Rectal smooth muscle tissue (tissue), 1 donor: ENCODE measurements around the gene ABCC9.
"Not testable (repeated sequence)": the region's sequence is repeated elsewhere in the genome, so short reads cannot be mapped to it uniquely, and the experiment has no call there.

ENCODE experiments used
- H3K27ac ChIP-seq: one replicate; pipeline ENCODE4 v1.7.0; 2013; ENCODE audit warnings: low read depth, low read length, inconsistent platforms
- H3K27me3 ChIP-seq: one replicate; pipeline ENCODE4 v1.7.0; 2013; ENCODE audit warnings: low read length; ENCODE audit not compliant: control insufficient read depth, insufficient read depth
- H3K36me3 ChIP-seq: one replicate; pipeline ENCODE4 v1.7.0; 2013; ENCODE audit warnings: low read length; ENCODE audit not compliant: control insufficient read depth, insufficient read depth
- H3K4me1 ChIP-seq: one replicate; pipeline ENCODE4 v1.7.0; 2013; ENCODE audit warnings: low read length; ENCODE audit not compliant: control insufficient read depth, insufficient read depth
- H3K4me3 ChIP-seq: one replicate; pipeline ENCODE4 v1.7.0; 2013; ENCODE audit warnings: low read length
- H3K9ac ChIP-seq: one replicate; pipeline ENCODE4 v1.7.0; 2013; ENCODE audit warnings: low read length

Gene ABCC9

GRCh38 chr12:21962236-21962635 is 21.0 kb upstream of the ABCC9 start:
- Histone ChIP-seq H3K9ac (no peak overlapping the region), H3K4me1 (no peaks in the 10 kb centered on the region), H3K36me3 (no peaks in the 10 kb centered on the region), H3K27ac (no peak overlapping the region), H3K27me3 (no peaks in the 10 kb centered on the region), H3K4me3 (no peak overlapping the region)

DNA sequence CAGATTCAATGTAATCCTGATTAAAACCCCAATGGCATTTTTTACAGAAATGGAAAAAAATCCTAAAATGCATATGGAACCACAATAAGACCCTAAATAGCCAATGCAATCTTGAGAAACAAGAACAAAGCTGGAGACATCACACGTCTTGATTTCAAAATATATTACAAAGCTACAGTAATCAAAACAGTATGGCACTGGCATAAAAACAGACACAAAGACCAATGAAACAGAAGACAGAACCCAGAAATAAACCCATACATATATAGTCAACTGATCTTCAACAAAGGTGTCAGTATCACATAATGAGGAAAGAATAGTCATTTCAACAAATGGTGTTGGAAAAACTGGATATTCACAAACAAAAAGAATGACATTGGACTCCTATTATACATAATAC is 9.4 kb upstream of the ABCC9 start:
- Histone ChIP-seq H3K4me1 (no peaks in the 10 kb centered on the region), H3K9ac (no peak overlapping the region), H3K27ac (no peak overlapping the region), H3K4me3 (no peak overlapping the region), H3K36me3 (no peaks in the 10 kb centered on the region), H3K27me3 (no peaks in the 10 kb centered on the region)

- Histone ChIP-seq H3K36me3 (no peaks in the 10 kb centered on the region), H3K27ac (no peak overlapping the region), H3K9ac (no peak overlapping the region), H3K4me3 (no peak overlapping the region), H3K4me1 (no peaks in the 10 kb centered on the region), H3K27me3 (no peaks in the 10 kb centered on the region)
Measured at GRCh38 chr12:21949036-21949435, 7.8 kb upstream of the ABCC9 start.

DNA sequence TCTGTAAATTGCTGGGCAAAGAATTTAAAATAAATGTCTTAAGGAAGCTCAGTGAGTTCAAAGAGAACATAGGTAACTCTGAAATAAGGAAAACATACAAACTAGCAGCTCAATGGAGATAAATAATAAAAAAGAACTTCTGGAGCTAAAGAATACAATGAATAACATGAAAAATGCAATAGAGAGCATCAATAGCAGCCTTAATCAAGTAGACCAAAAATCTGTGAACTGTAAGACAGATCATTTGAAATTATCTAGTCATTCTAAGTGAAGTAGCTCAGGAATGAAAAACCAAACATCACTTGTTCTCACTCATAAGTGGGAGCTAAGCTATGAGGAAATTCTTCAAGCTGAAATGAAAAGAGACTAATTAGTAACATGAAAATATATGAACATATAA is 5.8 kb upstream of the ABCC9 start:
- H3K4me1 ChIP-seq = no peaks in the 10 kb centered on the region

DNA sequence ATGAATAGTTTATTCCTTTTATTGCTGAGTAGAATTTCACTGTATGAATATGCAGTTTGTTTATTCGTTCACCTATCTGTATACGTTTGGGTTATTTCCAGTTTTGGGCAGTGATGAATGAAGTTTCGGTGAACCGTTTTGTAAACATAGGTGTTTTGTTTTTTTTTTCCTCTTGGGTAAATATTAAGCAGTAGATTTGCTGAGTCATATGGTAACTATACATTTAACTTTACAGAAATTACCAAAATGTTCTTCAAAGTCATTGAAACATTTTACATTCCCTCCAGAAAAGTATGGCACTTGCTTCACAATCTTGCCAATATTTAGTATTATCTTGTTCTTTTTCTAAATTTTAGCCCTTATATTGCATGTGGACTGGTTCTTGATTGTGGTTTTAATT is 3.8 kb upstream of the ABCC9 start:
- Histone ChIP-seq H3K27ac (no peak overlapping the region), H3K36me3 (no peaks in the 10 kb centered on the region), H3K9ac (no peak overlapping the region), H3K4me1 (no peaks in the 10 kb centered on the region), H3K4me3 (no peak overlapping the region), H3K27me3 (no peaks in the 10 kb centered on the region)

More for the DNA sequence above, 5.8 kb upstream of the ABCC9 start:
- Histone ChIP-seq H3K27ac (no peak overlapping the region), H3K9ac (no peak overlapping the region), H3K4me3 (no peak overlapping the region), H3K36me3 (no peaks in the 10 kb centered on the region), H3K27me3 (no peaks in the 10 kb centered on the region)

DNA sequence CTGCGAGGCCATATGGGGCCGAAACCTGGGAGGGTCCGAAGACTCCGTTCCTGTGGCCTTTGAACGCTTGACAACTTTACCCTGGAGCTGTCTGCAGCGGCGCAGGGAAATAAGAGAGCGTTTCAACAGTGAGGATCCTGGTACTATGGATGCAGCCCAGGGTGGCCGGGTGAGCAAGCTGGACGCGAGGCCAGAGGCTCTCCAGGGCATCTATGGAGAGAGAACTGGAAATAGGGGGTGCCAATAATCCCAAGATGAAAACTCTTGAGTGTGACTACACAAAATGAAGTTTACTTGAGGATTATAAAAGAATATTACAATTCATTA is 1.1 kb upstream of the ABCC9 start:
- no peaks in the 10 kb centered on the region for H3K36me3 ChIP-seq
- H3K27ac ChIP-seq = peak overlapping the region; percentile 71
- no peaks in the 10 kb centered on the region for H3K27me3 ChIP-seq
- H3K4me1 ChIP-seq = no peaks in the 10 kb centered on the region
- peak overlapping the region; percentile 69 for H3K4me3 ChIP-seq
- no peak overlapping the region for H3K9ac ChIP-seq

- Histone ChIP-seq H3K27ac (peak overlapping the region; percentile 71), H3K4me3 (peak overlapping the region; percentile 69), H3K36me3 (no peaks in the 10 kb centered on the region), H3K27me3 (no peaks in the 10 kb centered on the region), H3K9ac (no peak overlapping the region), H3K4me1 (no peaks in the 10 kb centered on the region)
Measured at GRCh38 chr12:21941506-21942376, 515 bp upstream of the ABCC9 start.

DNA sequence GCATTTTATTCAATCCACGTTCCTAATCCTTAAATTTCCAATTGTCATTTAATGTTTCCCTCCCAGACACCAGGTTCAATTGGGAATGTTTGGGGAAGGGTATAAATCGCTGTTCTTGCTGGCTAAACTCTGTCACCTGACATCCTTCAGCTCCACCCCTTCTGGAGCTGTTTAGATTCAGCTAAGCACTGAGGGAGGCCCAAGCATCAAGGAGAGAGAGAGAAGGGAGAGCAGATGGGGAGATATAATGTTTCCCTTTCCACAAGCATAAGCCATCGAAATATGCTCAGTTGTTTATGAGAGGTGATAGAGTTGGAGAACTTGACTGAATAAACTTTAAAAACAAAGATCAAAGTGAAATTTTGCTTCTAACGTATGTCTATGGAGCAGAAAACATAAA is 1.8 kb downstream of the ABCC9 start:
- H3K36me3 ChIP-seq = no peaks in the 10 kb centered on the region
- peak overlapping the region; percentile 41 for H3K4me3 ChIP-seq
- no peaks in the 10 kb centered on the region for H3K4me1 ChIP-seq
- H3K27me3 ChIP-seq = no peaks in the 10 kb centered on the region
- H3K9ac ChIP-seq = no peak overlapping the region
- H3K27ac ChIP-seq = peak overlapping the region; percentile 52

DNA sequence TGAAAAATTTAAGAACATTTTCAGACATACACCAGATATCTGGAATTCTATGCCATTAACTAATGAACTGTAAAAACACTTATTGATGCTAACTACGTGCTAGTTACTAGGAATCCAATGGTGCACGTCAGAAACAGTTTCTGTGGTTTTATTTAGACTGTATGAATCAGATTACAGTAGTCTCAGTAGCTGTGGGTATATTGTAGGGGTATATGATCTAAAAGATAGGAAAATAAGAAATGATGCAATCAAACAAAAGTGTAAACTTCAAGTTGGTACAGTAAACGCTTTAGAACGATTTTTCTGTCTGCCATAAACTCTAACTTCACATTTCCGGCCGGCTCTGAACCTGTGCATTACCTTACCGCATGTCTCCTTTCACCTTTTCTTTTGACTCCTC is 2.3 kb downstream of the ABCC9 start:
- H3K9ac ChIP-seq = no peak overlapping the region
- H3K36me3 ChIP-seq = no peaks in the 10 kb centered on the region
- no peaks in the 10 kb centered on the region for H3K4me1 ChIP-seq
- H3K27ac ChIP-seq = peak overlapping the region; percentile 52
- H3K4me3 ChIP-seq = peak overlapping the region; percentile 41
- no peaks in the 10 kb centered on the region for H3K27me3 ChIP-seq

GRCh38 chr12:21934173-21934572 is 7.1 kb downstream of the ABCC9 start:
- Histone ChIP-seq H3K36me3 (no peaks in the 10 kb centered on the region), H3K27ac (no peak overlapping the region), H3K9ac (no peak overlapping the region), H3K4me3 (no peak overlapping the region), H3K4me1 (no peaks in the 10 kb centered on the region), H3K27me3 (no peaks in the 10 kb centered on the region)

GRCh38 chr12:21933656-21934055 is 7.6 kb downstream of the ABCC9 start:
- Histone ChIP-seq H3K27me3 (no peaks in the 10 kb centered on the region), H3K4me3 (no peak overlapping the region), H3K9ac (no peak overlapping the region), H3K27ac (no peak overlapping the region), H3K4me1 (no peaks in the 10 kb centered on the region), H3K36me3 (no peaks in the 10 kb centered on the region)

- H3K9ac ChIP-seq, H3K4me3 ChIP-seq, H3K36me3 ChIP-seq, H3K27ac ChIP-seq, H3K27me3 ChIP-seq, H3K4me1 ChIP-seq: not testable (repeated sequence)
Measured at GRCh38 chr12:21929972-21930371, 11.3 kb downstream of the ABCC9 start.

- Histone ChIP-seq H3K9ac (no peak overlapping the region), H3K27ac (no peak overlapping the region), H3K27me3 (no peaks in the 10 kb centered on the region), H3K36me3 (no peaks in the 10 kb centered on the region), H3K4me3 (no peak overlapping the region), H3K4me1 (no peaks in the 10 kb centered on the region)
Measured at GRCh38 chr12:21925296-21925913, 15.8 kb downstream of the ABCC9 start.
